ENCODE measurements around the gene SMIM36. TPM values are rescaled to one million over a fixed set of nuclear protein-coding genes. Genes with fewer than 3 reads are reported as not detected.

Gene SMIM36
- total RNA-seq, 2 experiments from 2014 or later = not detected

DNA sequence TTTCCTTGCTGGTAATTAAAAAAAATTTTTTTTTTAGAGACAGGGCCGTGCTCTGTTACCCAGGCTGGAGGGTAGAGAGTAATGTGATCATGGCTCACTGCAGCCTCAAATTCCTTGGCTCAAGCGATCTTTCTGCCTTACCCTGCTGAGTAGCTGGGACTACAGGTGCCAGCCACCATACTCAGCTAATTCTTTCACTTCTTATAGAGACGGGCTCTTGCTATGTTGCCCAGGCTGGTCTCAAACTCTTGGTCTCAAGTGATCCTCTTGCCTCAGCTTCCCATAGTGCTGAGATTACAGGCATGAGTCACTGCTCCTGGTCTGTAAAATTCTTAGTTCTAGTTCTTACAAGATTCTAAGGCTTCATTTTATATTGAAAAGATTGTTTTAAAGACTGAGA is 11.1 kb downstream of the SMIM36 start:
- intact Hi-C loops (cut with DNase I, micrococcal nuclease) = no loop called here
- Mint-ChIP-seq H3K27ac (no peak overlapping the region), H3K27me3 (peaks cover 6% of the 10 kb centered on the region), H3K4me3 (no peak overlapping the region), H3K36me3 (ENCODE audit: low read depth) (no peaks in the 10 kb centered on the region), H3K9me3 (ENCODE audit: low read depth) (no peaks in the 10 kb centered on the region), H3K4me1 (no peaks in the 10 kb centered on the region)
- ATAC-seq (peak; percentile 69), DNase-seq (peak; percentile 12)
- ChIA-PET CTCF (interaction anchor here (0.6 to 1.0 kb wide), 4 partner anchors 12 to 438 kb away, joined by 3 to 4 read pairs (median 4); partner anchors contain the start of gene SMIM36), POLR2A (no interaction called here)

DNA sequence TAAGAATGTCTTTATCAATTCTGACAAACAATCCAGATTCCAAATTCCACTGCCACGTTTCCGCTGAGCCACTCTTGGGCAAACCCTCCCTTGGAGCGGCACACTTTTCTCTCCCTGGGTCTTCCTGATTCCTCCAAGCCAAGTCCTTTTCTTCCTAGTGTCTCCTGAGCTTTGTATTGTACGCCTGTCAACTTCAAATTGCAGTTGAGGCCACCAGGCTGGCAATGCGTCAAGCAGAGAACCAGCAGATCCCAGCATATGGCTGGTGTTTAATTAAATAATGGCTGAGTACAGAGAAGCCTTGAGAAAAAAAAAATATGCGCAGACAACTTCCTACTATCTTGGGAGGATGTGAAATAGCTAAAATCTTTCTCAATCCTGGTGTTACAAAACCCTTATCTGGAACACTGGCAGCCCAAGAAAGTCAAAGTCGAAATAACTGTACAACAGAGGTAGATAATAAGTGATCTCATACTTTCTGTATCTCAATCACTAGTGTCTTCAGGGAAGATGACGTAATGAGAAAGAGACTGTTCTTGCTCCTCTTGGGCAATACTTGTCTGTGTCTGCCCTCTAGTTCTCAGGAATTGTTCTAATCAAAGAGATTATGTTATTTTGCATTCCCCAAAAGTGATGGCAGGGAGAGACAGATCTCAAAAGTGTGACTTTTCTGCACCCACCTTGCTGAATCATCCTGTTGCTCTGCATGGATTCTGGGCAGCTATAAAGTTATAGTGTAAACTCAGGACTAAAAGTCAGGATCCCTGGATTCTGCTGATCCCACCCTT is 15.0 kb downstream of the SMIM36 start:
- Mint-ChIP-seq H3K4me3 (no peak overlapping the region), H3K27ac (no peak overlapping the region), H3K4me1 (no peaks in the 10 kb centered on the region), H3K27me3 (peaks cover 13% of the 10 kb centered on the region), H3K36me3 (ENCODE audit: low read depth) (no peaks in the 10 kb centered on the region), H3K9me3 (ENCODE audit: low read depth) (no peaks in the 10 kb centered on the region)
- DNase-seq (no peak), ATAC-seq (no peak)
- ChIA-PET CTCF (no interaction called here), POLR2A (no interaction called here)
- intact Hi-C loops (cut with DNase I, micrococcal nuclease) = no loop called here

- Mint-ChIP-seq H3K27ac (no peak overlapping the region), H3K36me3 (ENCODE audit: low read depth) (no peaks in the 10 kb centered on the region), H3K9me3 (ENCODE audit: low read depth) (no peaks in the 10 kb centered on the region), H3K27me3 (peaks cover 14% of the 10 kb centered on the region), H3K4me3 (no peak overlapping the region), H3K4me1 (no peaks in the 10 kb centered on the region)
- POLR2A ChIA-PET = no interaction called here
- DNase-seq = no peak
- no peak for ATAC-seq
- CTCF ChIA-PET = interaction anchor here (0.6 kb wide), 1 partner anchor 19 kb away, joined by 3 read pairs; no protein-coding TSS in a partner anchor
- intact Hi-C loops (cut with DNase I, micrococcal nuclease) = no loop called here
Measured at GRCh38 chr17:55495239-55495638, 16.0 kb downstream of the SMIM36 start.

DNA sequence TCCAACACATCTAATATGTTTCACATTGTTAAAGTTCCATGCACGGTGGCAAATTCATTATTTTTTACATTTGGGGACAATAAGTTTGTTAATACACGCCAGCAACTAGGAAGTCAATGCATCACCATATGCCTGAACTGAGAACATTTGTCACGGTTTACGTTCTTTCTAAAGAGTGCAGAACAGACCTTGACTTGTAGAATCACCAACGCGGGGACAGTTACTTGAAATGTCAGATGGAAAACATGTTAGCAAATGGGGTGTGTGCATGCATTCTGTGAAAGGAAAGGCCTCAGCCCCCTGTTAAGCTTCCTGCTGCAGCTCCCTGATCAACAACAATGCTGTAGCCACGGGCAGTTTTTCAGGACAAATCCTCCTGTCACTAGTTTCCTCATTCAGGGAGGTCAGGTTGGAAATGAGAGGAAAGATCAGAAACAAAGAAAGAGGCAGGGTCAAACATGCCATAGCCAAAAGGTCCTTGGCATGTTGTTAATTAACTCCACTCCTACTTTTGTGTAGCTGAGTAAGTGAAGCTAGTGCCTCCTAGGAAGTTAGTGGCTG is 18.4 kb downstream of the SMIM36 start:
- Mint-ChIP-seq H3K27ac (no peak overlapping the region), H3K4me3 (no peak overlapping the region), H3K9me3 (ENCODE audit: low read depth) (no peaks in the 10 kb centered on the region), H3K36me3 (ENCODE audit: low read depth) (no peaks in the 10 kb centered on the region), H3K27me3 (peaks cover 17% of the 10 kb centered on the region), H3K4me1 (no peaks in the 10 kb centered on the region)
- ChIA-PET POLR2A (no interaction called here), CTCF (interaction anchor here (0.7 kb wide), 1 partner anchor 27 kb away, joined by 4 read pairs; no protein-coding TSS in a partner anchor)
- DNase-seq (no peak), ATAC-seq (no peak)
- intact Hi-C loops (cut with DNase I, micrococcal nuclease) = no loop called here

- H3K27ac Mint-ChIP-seq = no peak overlapping the region
- ChIA-PET CTCF (interaction anchor here (0.6 kb wide), 1 partner anchor 623 kb away, joined by 3 read pairs; no protein-coding TSS in a partner anchor), POLR2A (no interaction called here)
- peaks cover 16% of the 10 kb centered on the region for H3K27me3 Mint-ChIP-seq
- H3K4me3 Mint-ChIP-seq = no peak overlapping the region
- ATAC-seq = no peak
- no peak for DNase-seq
- no peaks in the 10 kb centered on the region for H3K36me3 Mint-ChIP-seq (ENCODE audit: low read depth)
- intact Hi-C loops (cut with DNase I, micrococcal nuclease) = no loop called here
- H3K4me1 Mint-ChIP-seq = no peaks in the 10 kb centered on the region
- H3K9me3 Mint-ChIP-seq (ENCODE audit: low read depth) = no peaks in the 10 kb centered on the region
Measured at GRCh38 chr17:55490376-55490775, 20.9 kb downstream of the SMIM36 start.

- DNase-seq = no peak
- H3K4me3 Mint-ChIP-seq = no peak overlapping the region
- no peaks in the 10 kb centered on the region for H3K36me3 Mint-ChIP-seq (ENCODE audit: low read depth)
- H3K9me3 Mint-ChIP-seq (ENCODE audit: low read depth) = no peaks in the 10 kb centered on the region
- ChIA-PET CTCF (no interaction called here), POLR2A (no interaction called here)
- intact Hi-C loops (cut with DNase I, micrococcal nuclease) = no loop called here
- no peak for ATAC-seq
- H3K4me1 Mint-ChIP-seq = no peaks in the 10 kb centered on the region
- H3K27ac Mint-ChIP-seq = no peak overlapping the region
- peaks cover 14% of the 10 kb centered on the region for H3K27me3 Mint-ChIP-seq
Measured at GRCh38 chr17:55487695-55488432, 23.4 kb downstream of the SMIM36 start.

- peaks cover 15% of the 10 kb centered on the region for H3K27me3 Mint-ChIP-seq
- no peak overlapping the region for H3K4me3 Mint-ChIP-seq
- no peaks in the 10 kb centered on the region for H3K9me3 Mint-ChIP-seq (ENCODE audit: low read depth)
- H3K4me1 Mint-ChIP-seq = no peaks in the 10 kb centered on the region
- intact Hi-C loops (cut with DNase I, micrococcal nuclease) = no loop called here
- DNase-seq = no peak
- ChIA-PET CTCF (no interaction called here), POLR2A (no interaction called here)
- ATAC-seq = no peak
- no peak overlapping the region for H3K27ac Mint-ChIP-seq
- H3K36me3 Mint-ChIP-seq (ENCODE audit: low read depth) = no peaks in the 10 kb centered on the region
Measured at GRCh38 chr17:55484575-55484974, 26.7 kb downstream of the SMIM36 start.

GRCh38 chr17:55482591-55483389 is 28.5 kb downstream of the SMIM36 start:
- ATAC-seq (no peak), DNase-seq (no peak)
- CTCF ChIA-PET = no interaction called here
- POLR2A ChIA-PET = no interaction called here
- H3K4me1 Mint-ChIP-seq = no peaks in the 10 kb centered on the region
- no peaks in the 10 kb centered on the region for H3K36me3 Mint-ChIP-seq (ENCODE audit: low read depth)
- H3K27ac Mint-ChIP-seq = no peak overlapping the region
- no peaks in the 10 kb centered on the region for H3K9me3 Mint-ChIP-seq (ENCODE audit: low read depth)
- intact Hi-C loops (cut with DNase I, micrococcal nuclease) = no loop called here
- no peak overlapping the region for H3K4me3 Mint-ChIP-seq
- H3K27me3 Mint-ChIP-seq = peaks cover 16% of the 10 kb centered on the region

DNA sequence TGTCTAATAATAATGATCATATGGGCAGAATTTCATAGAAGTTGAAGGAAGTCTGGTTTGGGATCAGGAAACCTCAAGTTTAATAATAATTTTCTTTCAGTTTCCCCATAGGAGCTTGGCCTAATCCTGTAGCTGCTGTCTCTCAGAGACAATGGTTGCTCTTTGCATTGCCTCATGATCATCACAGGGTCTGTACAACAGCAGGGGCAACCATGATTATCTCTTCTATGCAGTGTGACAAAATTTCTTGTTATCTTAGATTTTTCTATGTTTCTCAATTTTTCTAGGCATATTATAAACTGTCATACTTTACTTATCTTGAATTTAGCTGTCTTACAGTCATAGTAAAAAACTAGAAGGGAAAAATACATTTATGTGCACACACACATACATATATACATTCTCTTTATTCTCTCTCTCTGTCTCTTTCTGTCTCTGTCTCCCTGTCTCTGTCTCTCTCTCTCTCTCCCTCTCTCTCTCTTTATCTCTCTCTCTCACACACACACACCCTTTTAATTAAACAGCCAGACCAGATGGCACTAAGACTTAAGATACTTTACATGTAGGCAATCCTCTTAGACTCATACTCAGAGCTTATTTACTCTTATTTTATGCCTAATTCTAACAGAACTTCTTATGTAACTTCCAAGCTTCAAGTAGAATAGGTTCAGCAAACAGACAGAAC is 30.5 kb downstream of the SMIM36 start:
- Mint-ChIP-seq H3K36me3 (ENCODE audit: low read depth) (no peaks in the 10 kb centered on the region), H3K4me3 (no peak overlapping the region), H3K9me3 (ENCODE audit: low read depth) (no peaks in the 10 kb centered on the region), H3K27ac (no peak overlapping the region), H3K4me1 (no peaks in the 10 kb centered on the region), H3K27me3 (peaks cover 14% of the 10 kb centered on the region)
- intact Hi-C loops (cut with DNase I, micrococcal nuclease) = no loop called here
- ChIA-PET POLR2A (interaction anchor here (0.6 kb wide), 2 partner anchors 297 to 315 kb away, joined by 3 to 4 read pairs; no protein-coding TSS in a partner anchor), CTCF (interaction anchor here (0.7 to 1.4 kb wide), 3 partner anchors 65 to 280 kb away, joined by 3 to 4 read pairs (median 4); no protein-coding TSS in a partner anchor)
- DNase-seq (no peak), ATAC-seq (no peak)

- intact Hi-C loops (cut with DNase I, micrococcal nuclease) = no loop called here
- ATAC-seq (no peak), DNase-seq (no peak)
- H3K4me1 Mint-ChIP-seq = no peaks in the 10 kb centered on the region
- ChIA-PET POLR2A (interaction anchor here (0.6 kb wide), 1 partner anchor 940 kb away, joined by 3 read pairs; no protein-coding TSS in a partner anchor), CTCF (no interaction called here)
- no peaks in the 10 kb centered on the region for H3K36me3 Mint-ChIP-seq (ENCODE audit: low read depth)
- H3K4me3 Mint-ChIP-seq = no peak overlapping the region
- H3K27me3 Mint-ChIP-seq = peaks cover 14% of the 10 kb centered on the region
- no peak overlapping the region for H3K27ac Mint-ChIP-seq
- no peaks in the 10 kb centered on the region for H3K9me3 Mint-ChIP-seq (ENCODE audit: low read depth)
Measured at GRCh38 chr17:55479903-55480302, 31.3 kb downstream of the SMIM36 start.

- no peak overlapping the region for H3K27ac Mint-ChIP-seq
- H3K4me3 Mint-ChIP-seq = no peak overlapping the region
- DNase-seq (no peak), ATAC-seq (no peak)
- intact Hi-C loops (cut with DNase I, micrococcal nuclease) = no loop called here
- H3K4me1 Mint-ChIP-seq = no peaks in the 10 kb centered on the region
- no peaks in the 10 kb centered on the region for H3K36me3 Mint-ChIP-seq (ENCODE audit: low read depth)
- H3K27me3 Mint-ChIP-seq = peaks cover 14% of the 10 kb centered on the region
- ChIA-PET POLR2A (no interaction called here), CTCF (interaction anchor here (1.4 kb wide), 1 partner anchor 35 kb away, joined by 4 read pairs; no protein-coding TSS in a partner anchor)
- H3K9me3 Mint-ChIP-seq (ENCODE audit: low read depth) = no peaks in the 10 kb centered on the region
Measured at GRCh38 chr17:55478971-55479370, 32.3 kb downstream of the SMIM36 start.

Measured in activated CD4-positive, alpha-beta T cell treated with anti-CD3 and anti-CD28 coated beads for 36 hours (primary cell).